ENCODE data around the gene IGSF9.

GRCh38 chr1:159968901-159969300 lies 23.5 kb upstream of the IGSF9 start:
- TF ChIP-seq, protein P1, sequence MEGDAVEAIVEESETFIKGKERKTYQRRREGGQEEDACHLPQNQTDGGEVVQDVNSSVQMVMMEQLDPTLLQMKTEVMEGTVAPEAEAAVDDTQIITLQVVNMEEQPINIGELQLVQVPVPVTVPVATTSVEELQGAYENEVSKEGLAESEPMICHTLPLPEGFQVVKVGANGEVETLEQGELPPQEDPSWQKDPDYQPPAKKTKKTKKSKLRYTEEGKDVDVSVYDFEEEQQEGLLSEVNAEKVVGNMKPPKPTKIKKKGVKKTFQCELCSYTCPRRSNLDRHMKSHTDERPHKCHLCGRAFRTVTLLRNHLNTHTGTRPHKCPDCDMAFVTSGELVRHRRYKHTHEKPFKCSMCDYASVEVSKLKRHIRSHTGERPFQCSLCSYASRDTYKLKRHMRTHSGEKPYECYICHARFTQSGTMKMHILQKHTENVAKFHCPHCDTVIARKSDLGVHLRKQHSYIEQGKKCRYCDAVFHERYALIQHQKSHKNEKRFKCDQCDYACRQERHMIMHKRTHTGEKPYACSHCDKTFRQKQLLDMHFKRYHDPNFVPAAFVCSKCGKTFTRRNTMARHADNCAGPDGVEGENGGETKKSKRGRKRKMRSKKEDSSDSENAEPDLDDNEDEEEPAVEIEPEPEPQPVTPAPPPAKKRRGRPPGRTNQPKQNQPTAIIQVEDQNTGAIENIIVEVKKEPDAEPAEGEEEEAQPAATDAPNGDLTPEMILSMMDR (IDR thresholded peaks at IDR 0.05; ENCODE audit: insufficient read depth, low read length, poor library complexity, severe bottlenecking) = no peak
- TF ChIP-seq EZH2phosphoT487 (conservative IDR thresholded peaks at IDR 0.05; ENCODE audit: low read length) = no peak

Measured in SU-DHL-6 (cell line).